NCI-H446 treated with DMSO at 0.1 percent for 48 hours (cell line): ENCODE measurements around the gene ABCF1.

Experiments used
- DNase-seq: peaks from one replicate; lab custom pipeline; 2025; lab: John Stamatoyannopoulos, UW

ABCF1 gene

GRCh38 chr6:30626484-30627366 is 55.5 kb downstream of the ABCF1 start, which contains the start of gene ATAT1:
Gene ATAT1 (plus strand): TSS chr6:30626874.
- DNase-seq = peak; percentile 71

GRCh38 chr6:30635834-30636233 is 64.6 kb downstream of the ABCF1 start:
- no peak for DNase-seq

DNA sequence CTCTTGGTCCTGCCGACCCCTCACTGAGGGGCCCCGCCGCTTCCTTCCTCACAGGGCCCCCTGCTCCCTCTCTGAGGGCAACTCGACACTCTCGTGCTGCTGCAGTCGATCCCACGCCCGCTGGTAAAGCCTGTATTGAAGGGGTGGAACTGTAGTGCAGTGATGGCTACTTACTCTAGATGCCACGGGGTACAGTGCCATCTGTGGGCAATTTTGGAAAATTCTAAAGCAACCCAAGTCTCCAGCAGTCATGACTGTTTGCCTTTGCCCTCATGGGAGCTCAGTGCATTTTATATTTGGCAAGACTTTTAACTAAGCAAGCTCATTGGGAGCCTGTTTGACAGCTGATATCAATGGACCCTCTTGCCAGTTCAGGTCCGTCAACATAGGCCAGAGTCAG is 69.2 kb downstream of the ABCF1 start:
- DNase-seq = no peak

- no peak for DNase-seq
These were observed 69.8 kb downstream of the ABCF1 start for GRCh38 chr6:30641048-30641447.
